ENCODE data around the gene PTPRA. TPM values are rescaled to one million over a fixed set of nuclear protein-coding genes. Genes with fewer than 3 reads are reported as not detected.
A peak's percentile ranks its signal among the peaks of the same experiment; 100 is the strongest.

The PTPRA gene
- polyA plus RNA-seq, 4 donors: 7.4 to 48.1 (median 18.2) TPM

- DNase-seq (peak in 1 of 2 donors; percentile 39), FAIRE-seq (no peak)
- peaks cover 0 to 26% (median 0%) of the 10 kb centered on the region in 3 donors for H3K27me3 ChIP-seq (ENCODE audit: control insufficient read depth in 3 of 3, insufficient read depth in 3 of 3, low read length in 3 of 3)
- peaks cover 0 to 10% (median 0%) of the 10 kb centered on the region in 3 donors for H3K36me3 ChIP-seq (ENCODE audit: control insufficient read depth in 3 of 3, insufficient read depth in 2 of 3, low read depth in 1 of 3, low read length in 3 of 3)
- peak overlapping the region; percentile 22 to 85 (median 46) for H3K27ac ChIP-seq (ENCODE audit: low read depth in 1 of 3, low read length in 2 of 3)
- H3K4me1 ChIP-seq (ENCODE audit: control insufficient read depth in 3 of 3, insufficient read depth in 2 of 3, low read depth in 1 of 3, low read length in 2 of 3): peaks cover 0 to 11% (median 4%) of the 10 kb centered on the region in 3 donors
- H3K4me3 ChIP-seq (ENCODE audit: low read depth in 1 of 3, low read length in 3 of 3): peak overlapping the region; percentile 75 to 97 (median 96)
- no peaks in the 10 kb centered on the region for H3K9me3 ChIP-seq (ENCODE audit: control insufficient read depth in 2 of 2, insufficient read depth in 1 of 2, low read depth in 1 of 2, low read length in 1 of 2)
- 0 to 1% (median 0%) methylated on average over 16 to 29 of the region's 29 CpGs for WGBS, 3 donors
These were observed 413 bp downstream of the PTPRA start for GRCh38 chr20:2873747-2874041.

- no peaks in the 10 kb centered on the region for H3K9me3 ChIP-seq (ENCODE audit: control insufficient read depth in 2 of 2, insufficient read depth in 1 of 2, low read depth in 1 of 2, low read length in 1 of 2)
- no peak overlapping the region for H3K27ac ChIP-seq (ENCODE audit: low read depth in 1 of 3, low read length in 2 of 3)
- peaks cover 0 to 11% (median 4%) of the 10 kb centered on the region in 3 donors for H3K4me1 ChIP-seq (ENCODE audit: control insufficient read depth in 3 of 3, insufficient read depth in 2 of 3, low read depth in 1 of 3, low read length in 2 of 3)
- peaks cover 0 to 26% (median 0%) of the 10 kb centered on the region in 3 donors for H3K27me3 ChIP-seq (ENCODE audit: control insufficient read depth in 3 of 3, insufficient read depth in 3 of 3, low read length in 3 of 3)
- peak; percentile 11 to 17 for DNase-seq
- 20 to 28% (median 23%) methylated on average over 7 of the region's 7 CpGs for WGBS, 3 donors
- FAIRE-seq: no peak
- peak overlapping the region in 2 of 3 donors; percentile 17 to 96 for H3K4me3 ChIP-seq (ENCODE audit: low read depth in 1 of 3, low read length in 3 of 3)
- peaks cover 0 to 12% (median 0%) of the 10 kb centered on the region in 3 donors for H3K36me3 ChIP-seq (ENCODE audit: control insufficient read depth in 3 of 3, insufficient read depth in 2 of 3, low read depth in 1 of 3, low read length in 3 of 3)
These were observed 1.2 kb downstream of the PTPRA start for GRCh38 chr20:2874456-2874855.

GRCh38 chr20:2875690-2876203 lies 2.5 kb downstream of the PTPRA start:
- Histone ChIP-seq H3K9me3 (ENCODE audit: control insufficient read depth in 2 of 2, insufficient read depth in 1 of 2, low read depth in 1 of 2, low read length in 1 of 2) (no peaks in the 10 kb centered on the region), H3K4me3 (ENCODE audit: low read depth in 1 of 3, low read length in 3 of 3) (no peak overlapping the region), H3K27me3 (ENCODE audit: control insufficient read depth in 3 of 3, insufficient read depth in 3 of 3, low read length in 3 of 3) (peaks cover 0 to 22% (median 0%) of the 10 kb centered on the region in 3 donors), H3K4me1 (ENCODE audit: control insufficient read depth in 3 of 3, insufficient read depth in 2 of 3, low read depth in 1 of 3, low read length in 2 of 3) (peaks cover 0 to 11% (median 4%) of the 10 kb centered on the region in 3 donors), H3K36me3 (ENCODE audit: control insufficient read depth in 3 of 3, insufficient read depth in 2 of 3, low read depth in 1 of 3, low read length in 3 of 3) (peaks cover 0 to 12% (median 0%) of the 10 kb centered on the region in 3 donors), H3K27ac (ENCODE audit: low read depth in 1 of 3, low read length in 2 of 3) (no peak overlapping the region)
- no peak for DNase-seq
- no peak for FAIRE-seq
- WGBS, 3 donors: 93 to 97% (median 95%) methylated on average over 5 of the region's 5 CpGs

- Histone ChIP-seq H3K27ac (ENCODE audit: low read depth in 1 of 3, low read length in 2 of 3) (no peak overlapping the region), H3K4me1 (ENCODE audit: control insufficient read depth in 3 of 3, insufficient read depth in 2 of 3, low read depth in 1 of 3, low read length in 2 of 3) (peaks cover 0 to 5% (median 4%) of the 10 kb centered on the region in 3 donors), H3K9me3 (ENCODE audit: control insufficient read depth in 2 of 2, insufficient read depth in 1 of 2, low read depth in 1 of 2, low read length in 1 of 2) (no peaks in the 10 kb centered on the region), H3K36me3 (ENCODE audit: control insufficient read depth in 3 of 3, insufficient read depth in 2 of 3, low read depth in 1 of 3, low read length in 3 of 3) (peaks cover 0 to 14% (median 0%) of the 10 kb centered on the region in 3 donors), H3K4me3 (ENCODE audit: low read depth in 1 of 3, low read length in 3 of 3) (no peak overlapping the region), H3K27me3 (ENCODE audit: control insufficient read depth in 3 of 3, insufficient read depth in 3 of 3, low read length in 3 of 3) (no peaks in the 10 kb centered on the region)
- DNase-seq (no peak), FAIRE-seq (no peak)
- 91 to 97% (median 97%) methylated on average over 1 of the region's 1 CpG for WGBS, 3 donors
These were observed 5.2 kb downstream of the PTPRA start for GRCh38 chr20:2878515-2878914.

- no peak overlapping the region for H3K27ac ChIP-seq (ENCODE audit: low read depth in 1 of 3, low read length in 2 of 3)
- peaks cover 0 to 14% (median 0%) of the 10 kb centered on the region in 3 donors for H3K36me3 ChIP-seq (ENCODE audit: control insufficient read depth in 3 of 3, insufficient read depth in 2 of 3, low read depth in 1 of 3, low read length in 3 of 3)
- H3K9me3 ChIP-seq (ENCODE audit: control insufficient read depth in 2 of 2, insufficient read depth in 1 of 2, low read depth in 1 of 2, low read length in 1 of 2): no peaks in the 10 kb centered on the region
- WGBS, 3 donors: 71 to 85% (median 83%) methylated on average over 3 of the region's 3 CpGs
- DNase-seq (no peak), FAIRE-seq (no peak)
- H3K27me3 ChIP-seq (ENCODE audit: control insufficient read depth in 3 of 3, insufficient read depth in 3 of 3, low read length in 3 of 3): no peaks in the 10 kb centered on the region
- H3K4me1 ChIP-seq (ENCODE audit: control insufficient read depth in 3 of 3, insufficient read depth in 2 of 3, low read depth in 1 of 3, low read length in 2 of 3): peaks cover 0 to 5% (median 4%) of the 10 kb centered on the region in 3 donors
- H3K4me3 ChIP-seq (ENCODE audit: low read depth in 1 of 3, low read length in 3 of 3): no peak overlapping the region
These were observed 5.9 kb downstream of the PTPRA start for GRCh38 chr20:2879146-2879545.

GRCh38 chr20:2880650-2881049 lies 7.4 kb downstream of the PTPRA start:
- DNase-seq (no peak), FAIRE-seq (no peak)
- Histone ChIP-seq H3K36me3 (ENCODE audit: control insufficient read depth in 3 of 3, insufficient read depth in 2 of 3, low read depth in 1 of 3, low read length in 3 of 3) (peaks cover 0 to 13% (median 0%) of the 10 kb centered on the region in 3 donors), H3K4me3 (ENCODE audit: low read depth in 1 of 3, low read length in 3 of 3) (no peak overlapping the region), H3K27me3 (ENCODE audit: control insufficient read depth in 3 of 3, insufficient read depth in 3 of 3, low read length in 3 of 3) (no peaks in the 10 kb centered on the region), H3K4me1 (ENCODE audit: control insufficient read depth in 3 of 3, insufficient read depth in 2 of 3, low read depth in 1 of 3, low read length in 2 of 3) (no peaks in the 10 kb centered on the region), H3K27ac (ENCODE audit: low read depth in 1 of 3, low read length in 2 of 3) (no peak overlapping the region), H3K9me3 (ENCODE audit: control insufficient read depth in 2 of 2, insufficient read depth in 1 of 2, low read depth in 1 of 2, low read length in 1 of 2) (no peaks in the 10 kb centered on the region)
- WGBS, 3 donors: 86 to 93% (median 91%) methylated on average over 7 of the region's 7 CpGs

- no peak for FAIRE-seq
- H3K4me1 ChIP-seq (ENCODE audit: control insufficient read depth in 3 of 3, insufficient read depth in 2 of 3, low read depth in 1 of 3, low read length in 2 of 3): no peaks in the 10 kb centered on the region
- 64 to 73% (median 69%) methylated on average over 3 of the region's 3 CpGs for WGBS, 3 donors
- H3K9me3 ChIP-seq (ENCODE audit: control insufficient read depth in 2 of 2, insufficient read depth in 1 of 2, low read depth in 1 of 2, low read length in 1 of 2): no peaks in the 10 kb centered on the region
- DNase-seq: no peak
- peaks cover 0 to 4% (median 0%) of the 10 kb centered on the region in 3 donors for H3K36me3 ChIP-seq (ENCODE audit: control insufficient read depth in 3 of 3, insufficient read depth in 2 of 3, low read depth in 1 of 3, low read length in 3 of 3)
- no peak overlapping the region for H3K27ac ChIP-seq (ENCODE audit: low read depth in 1 of 3, low read length in 2 of 3)
- no peak overlapping the region for H3K4me3 ChIP-seq (ENCODE audit: low read depth in 1 of 3, low read length in 3 of 3)
- H3K27me3 ChIP-seq (ENCODE audit: control insufficient read depth in 3 of 3, insufficient read depth in 3 of 3, low read length in 3 of 3): no peaks in the 10 kb centered on the region
These were observed 10.7 kb downstream of the PTPRA start for GRCh38 chr20:2883726-2884637.

GRCh38 chr20:2887715-2888114 lies 14.4 kb downstream of the PTPRA start:
- Histone ChIP-seq H3K27me3 (ENCODE audit: control insufficient read depth in 3 of 3, insufficient read depth in 3 of 3, low read length in 3 of 3) (no peaks in the 10 kb centered on the region), H3K9me3 (ENCODE audit: control insufficient read depth in 2 of 2, insufficient read depth in 1 of 2, low read depth in 1 of 2, low read length in 1 of 2) (no peaks in the 10 kb centered on the region), H3K4me3 (ENCODE audit: low read depth in 1 of 3, low read length in 3 of 3) (no peak overlapping the region), H3K36me3 (ENCODE audit: control insufficient read depth in 3 of 3, insufficient read depth in 2 of 3, low read depth in 1 of 3, low read length in 3 of 3) (no peaks in the 10 kb centered on the region), H3K4me1 (ENCODE audit: control insufficient read depth in 3 of 3, insufficient read depth in 2 of 3, low read depth in 1 of 3, low read length in 2 of 3) (peaks cover 3 to 5% (median 3%) of the 10 kb centered on the region in 3 donors), H3K27ac (ENCODE audit: low read depth in 1 of 3, low read length in 2 of 3) (no peak overlapping the region)
- FAIRE-seq: no peak
- DNase-seq: no peak
- WGBS, 3 donors: 92 to 95% (median 93%) methylated on average over 3 of the region's 3 CpGs

Data from small intestine (tissue), 7 donors.